OCI-LY3 (cell line): Measurements from ENCODE around the gene ASCC3.

Experiments
- H2AFZ ChIP-seq: fragments of 200-600, 300-600 bp; shearing (Covaris generic); 2 replicates; pipeline ENCODE4 v1.6.0; 2014; ENCODE audit warnings: antibody characterized with exemption, low read depth, low read length
- H3K27ac ChIP-seq: fragments of 200-600, 300-600 bp; sonication (generic); 2 replicates; pipeline ENCODE4 v1.5.1; 2014; ENCODE audit warnings: mild to moderate bottlenecking, low read length, moderate library complexity, mixed read lengths
- H3K27me3 ChIP-seq: fragments of 200-600, 300-600 bp; sonication (generic); 2 replicates; pipeline ENCODE4 v1.6.1; 2014; ENCODE audit warnings: low read depth, low read length, mixed read lengths
- H3K36me3 ChIP-seq: fragments of 200-600, 300-600 bp; sonication (generic); replicated peaks from 2 replicates; pipeline ENCODE3; 2014; ENCODE audit warnings: low read depth, low read length, mixed read lengths
- H3K4me1 ChIP-seq: fragments of 300-600, 200-600 bp; sonication (generic); 2 replicates; pipeline ENCODE4 v1.6.1; 2014; ENCODE audit warnings: low read length, mixed read lengths
- H3K4me2 ChIP-seq: fragments of 200-600, 300-600 bp; sonication (generic); 2 replicates; pipeline ENCODE4 v1.6.1; 2014; ENCODE audit warnings: low read length, mixed read lengths
- H3K4me3 ChIP-seq: fragments of 300-600, 200-600 bp; sonication (generic); 2 replicates; pipeline ENCODE4 v1.5.1; 2014; ENCODE audit warnings: antibody characterized with exemption, mild to moderate bottlenecking, low read length, moderate library complexity
- H3K79me2 ChIP-seq: fragments of 300-600, 200-600 bp; shearing (Covaris generic); 2 replicates; pipeline ENCODE4 v1.6.1; 2014; ENCODE audit warnings: mild to moderate bottlenecking, low read length, mixed read lengths
- H3K9ac ChIP-seq: fragments of 300-600, 200-600 bp; shearing (Covaris generic); 2 replicates; pipeline ENCODE4 v1.6.0; 2014; ENCODE audit warnings: mild to moderate bottlenecking, low read length, moderate library complexity
- H3K9me3 ChIP-seq: fragments of 200-600, 300-600 bp; shearing (Covaris generic); 2 replicates; pipeline ENCODE4 v1.6.1; 2014; ENCODE audit warnings: low read length, mixed read lengths; ENCODE audit not compliant: insufficient read depth
- H4K20me1 ChIP-seq: fragments of 200-600, 300-600 bp; sonication (generic); 2 replicates; pipeline ENCODE4 v1.6.1; 2016; ENCODE audit warnings: low read length, mixed read lengths; ENCODE audit not compliant: insufficient read depth
- EZH2phosphoT487 ChIP-seq: fragments of 200-600 bp; shearing (Covaris generic); IDR thresholded peaks from 2 replicates; pipeline ENCODE4 v1.6.1; 2018; ENCODE audit warnings: antibody characterized with exemption, mixed run types, low read depth
- TF ChIP-seq, protein P1 (sequence below): fragments of 200-600, 300-600 bp; sonication (generic); IDR thresholded peaks from 2 replicates; pipeline ENCODE4 v1.5.1; 2014; ENCODE audit warnings: antibody characterized with exemption, low read length, low read depth

ASCC3 gene

DNA sequence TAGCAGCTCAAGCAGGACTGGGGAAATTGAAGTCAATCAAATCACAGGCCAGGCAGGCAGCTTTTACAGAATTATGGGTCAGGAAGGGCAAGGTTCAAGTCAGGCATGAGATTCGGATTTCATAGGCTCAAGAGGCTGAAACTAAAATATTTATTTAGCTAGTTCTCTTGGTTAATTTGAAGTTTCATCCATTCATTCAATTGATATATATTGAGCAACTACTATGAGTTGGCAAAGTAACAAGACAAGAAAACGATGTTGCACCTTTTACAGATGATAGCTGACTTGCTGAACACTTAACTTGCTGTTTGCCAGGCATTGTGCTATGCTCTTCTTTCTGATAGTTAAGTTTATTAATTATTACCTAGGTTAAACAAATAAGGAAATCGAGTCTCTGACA lies 20.5 kb upstream of the ASCC3 start:
- no peaks in the 10 kb centered on the region for H3K36me3 ChIP-seq
- H3K27ac ChIP-seq, result no peak overlapping the region
- H3K9me3 ChIP-seq, result no peaks in the 10 kb centered on the region
- TF ChIP-seq, protein P1, sequence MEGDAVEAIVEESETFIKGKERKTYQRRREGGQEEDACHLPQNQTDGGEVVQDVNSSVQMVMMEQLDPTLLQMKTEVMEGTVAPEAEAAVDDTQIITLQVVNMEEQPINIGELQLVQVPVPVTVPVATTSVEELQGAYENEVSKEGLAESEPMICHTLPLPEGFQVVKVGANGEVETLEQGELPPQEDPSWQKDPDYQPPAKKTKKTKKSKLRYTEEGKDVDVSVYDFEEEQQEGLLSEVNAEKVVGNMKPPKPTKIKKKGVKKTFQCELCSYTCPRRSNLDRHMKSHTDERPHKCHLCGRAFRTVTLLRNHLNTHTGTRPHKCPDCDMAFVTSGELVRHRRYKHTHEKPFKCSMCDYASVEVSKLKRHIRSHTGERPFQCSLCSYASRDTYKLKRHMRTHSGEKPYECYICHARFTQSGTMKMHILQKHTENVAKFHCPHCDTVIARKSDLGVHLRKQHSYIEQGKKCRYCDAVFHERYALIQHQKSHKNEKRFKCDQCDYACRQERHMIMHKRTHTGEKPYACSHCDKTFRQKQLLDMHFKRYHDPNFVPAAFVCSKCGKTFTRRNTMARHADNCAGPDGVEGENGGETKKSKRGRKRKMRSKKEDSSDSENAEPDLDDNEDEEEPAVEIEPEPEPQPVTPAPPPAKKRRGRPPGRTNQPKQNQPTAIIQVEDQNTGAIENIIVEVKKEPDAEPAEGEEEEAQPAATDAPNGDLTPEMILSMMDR, result no peak
- TF ChIP-seq EZH2phosphoT487, result no peak
- no peaks in the 10 kb centered on the region for H3K4me1 ChIP-seq
- no peaks in the 10 kb centered on the region for H3K79me2 ChIP-seq
- no peak overlapping the region for H3K9ac ChIP-seq
- H3K4me3 ChIP-seq, result no peak overlapping the region
- H2AFZ ChIP-seq, result no peak overlapping the region
- no peaks in the 10 kb centered on the region for H4K20me1 ChIP-seq
- no peak overlapping the region for H3K4me2 ChIP-seq
- no peaks in the 10 kb centered on the region for H3K27me3 ChIP-seq

DNA sequence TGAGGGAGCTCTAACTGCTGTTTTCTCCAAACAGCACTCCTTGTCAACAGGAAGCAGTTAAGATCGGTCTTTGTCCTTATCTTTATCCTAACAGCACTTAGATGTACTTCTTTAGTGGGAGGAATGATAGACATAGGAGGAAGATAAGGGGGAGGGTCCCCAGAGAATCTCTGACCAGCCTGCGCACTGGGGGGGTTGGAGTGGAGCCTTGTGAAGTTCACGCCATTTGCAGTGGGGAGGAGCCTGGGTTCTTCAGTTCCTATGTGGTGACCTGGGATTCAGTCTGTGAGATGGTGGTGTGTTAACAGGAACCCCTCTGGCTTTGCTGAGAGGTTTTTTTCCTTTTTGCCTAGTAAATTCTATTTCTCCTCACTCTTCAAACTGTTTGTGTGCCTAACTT lies 18.1 kb upstream of the ASCC3 start:
- Histone ChIP-seq H3K4me2 (no peak overlapping the region), H3K27me3 (no peaks in the 10 kb centered on the region), H3K4me1 (no peaks in the 10 kb centered on the region), H4K20me1 (no peaks in the 10 kb centered on the region), H3K79me2 (no peaks in the 10 kb centered on the region), H3K9ac (no peak overlapping the region), H3K4me3 (no peak overlapping the region), H3K27ac (no peak overlapping the region), H3K9me3 (no peaks in the 10 kb centered on the region), H2AFZ (no peak overlapping the region), H3K36me3 (no peaks in the 10 kb centered on the region)
- no peak for TF ChIP-seq EZH2phosphoT487
- TF ChIP-seq, protein P1, result no peak

DNA sequence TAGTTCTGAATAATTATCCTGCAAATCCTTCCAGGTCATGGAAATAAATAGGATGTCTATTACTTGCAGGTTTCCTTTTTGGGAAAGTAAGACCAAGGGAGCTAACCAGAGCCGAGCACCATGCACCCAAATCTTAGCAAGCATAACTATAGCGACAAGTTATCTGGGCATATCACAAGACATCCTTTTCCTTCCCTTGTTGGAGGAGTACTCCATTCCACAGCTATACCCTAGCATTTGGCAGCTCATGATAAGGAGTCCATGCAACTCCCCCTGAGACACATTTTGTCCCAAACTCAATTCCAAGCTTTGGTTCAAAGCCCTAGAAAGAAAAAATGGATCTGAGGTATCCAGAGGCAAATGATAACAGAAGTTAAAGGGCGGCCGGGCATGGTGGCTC lies 16.5 kb upstream of the ASCC3 start:
- Histone ChIP-seq H3K36me3 (no peaks in the 10 kb centered on the region), H4K20me1 (no peaks in the 10 kb centered on the region), H3K4me1 (no peaks in the 10 kb centered on the region), H3K4me3 (no peak overlapping the region), H2AFZ (no peak overlapping the region), H3K9ac (no peak overlapping the region), H3K27ac (no peak overlapping the region), H3K27me3 (no peaks in the 10 kb centered on the region), H3K9me3 (no peaks in the 10 kb centered on the region), H3K79me2 (no peaks in the 10 kb centered on the region), H3K4me2 (no peak overlapping the region)
- TF ChIP-seq, protein P1, result no peak
- TF ChIP-seq EZH2phosphoT487, result no peak

DNA sequence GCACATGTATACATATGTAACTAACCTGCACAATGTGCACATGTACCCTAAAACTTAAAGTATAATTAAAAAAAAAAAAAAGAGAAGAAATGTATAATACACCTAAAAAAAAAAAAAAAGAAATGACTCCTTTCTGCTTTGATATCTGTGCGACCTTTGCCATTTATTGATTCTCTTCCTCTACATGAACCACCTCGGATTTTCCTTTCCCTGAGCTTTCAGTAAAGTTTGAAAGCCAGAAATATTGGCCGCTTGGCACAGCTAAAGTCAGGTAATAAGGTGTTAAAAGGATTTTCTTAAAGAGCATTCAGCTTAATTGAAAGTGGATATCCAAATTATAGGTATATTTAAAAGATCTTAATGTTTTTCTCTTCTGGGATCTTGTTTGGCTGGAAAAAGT lies 12.6 kb upstream of the ASCC3 start:
- Histone ChIP-seq H3K4me3 (no peak overlapping the region), H2AFZ (no peak overlapping the region), H3K4me2 (no peak overlapping the region), H4K20me1 (no peaks in the 10 kb centered on the region), H3K27ac (no peak overlapping the region), H3K9ac (no peak overlapping the region), H3K79me2 (no peaks in the 10 kb centered on the region), H3K4me1 (no peaks in the 10 kb centered on the region), H3K36me3 (no peaks in the 10 kb centered on the region), H3K27me3 (no peaks in the 10 kb centered on the region), H3K9me3 (no peaks in the 10 kb centered on the region)
- TF ChIP-seq EZH2phosphoT487, result no peak
- TF ChIP-seq, protein P1, result no peak
